HepG2 (cell line): Measurements from ENCODE around the gene C20orf144. TPM values are rescaled to one million over a fixed set of nuclear protein-coding genes. Genes with fewer than 3 reads are reported as not detected.
A peak's percentile ranks its signal among the peaks of the same experiment; 100 is the strongest.

Experiments
- AGO2 ChIP-seq: fragments of 200-400 bp; formaldehyde crosslinking; optimal IDR thresholded peaks from 2 replicates; pipeline ENCODE3; 2017; ENCODE audit warnings: mild to moderate bottlenecking, low read depth, low read length, moderate library complexity
- ETV5 ChIP-seq: IDR thresholded peaks from 2 replicates; pipeline ENCODE4 v1.6.1; 2018; ENCODE audit warnings: missing biosample characterization, missing genetic modification reagents, inconsistent platforms, borderline replicate concordance
- IKZF4 ChIP-seq: sonication (generic); formaldehyde crosslinking; IDR thresholded peaks from 2 replicates; pipeline ENCODE4 v1.5.1; 2020; ENCODE audit warnings: borderline replicate concordance, mild to moderate bottlenecking, low read depth, missing genetic modification reagents; ENCODE audit errors: not compliant biosample characterization
- KDM1A ChIP-seq: IDR thresholded peaks from 2 replicates; pipeline ENCODE4 v1.6.1; 2016; ENCODE audit warnings: missing compliant biosample characterization
- PHF8 ChIP-seq: sonication (generic); formaldehyde crosslinking; IDR thresholded peaks from 2 replicates; pipeline ENCODE4 v1.5.0; 2020; ENCODE audit warnings: missing genetic modification reagents
- POLR2AphosphoS5 ChIP-seq: IDR thresholded peaks from 2 replicates; pipeline ENCODE4 v1.6.1; 2012; ENCODE audit warnings: low read depth, low read length
- SALL1 ChIP-seq: sonication (generic); formaldehyde crosslinking; IDR thresholded peaks from 2 replicates; pipeline ENCODE4 v1.8.0; 2022; ENCODE audit warnings: mild to moderate bottlenecking, missing genetic modification reagents
- SP1 ChIP-seq, 2 experiments: fragments of 450-650 bp in 1 of 2; sonication (generic) in 1 of 2; formaldehyde crosslinking in 1 of 2; IDR thresholded peaks; 2 replicates each; pipeline versions ENCODE4 v1.4.0 to v1.6.1; 2016 to 2020; ENCODE audit warnings: missing genetic modification reagents in 1 of 2
- TFDP1 ChIP-seq: IDR thresholded peaks from 2 replicates; pipeline ENCODE4 v1.6.1; 2016; ENCODE audit warnings: missing compliant biosample characterization, missing genetic modification reagents, borderline replicate concordance
- TFE3 ChIP-seq: IDR thresholded peaks from 2 replicates; pipeline ENCODE4 v1.6.1; 2016
- THAP7 ChIP-seq: sonication (generic); formaldehyde crosslinking; IDR thresholded peaks from 2 replicates; pipeline ENCODE4 v1.8.1; 2023; ENCODE audit warnings: mild to moderate bottlenecking, missing genetic modification reagents
- ZMAT3 ChIP-seq: sonication (generic); formaldehyde crosslinking; conservative IDR thresholded peaks from 2 replicates; pipeline ENCODE4 v1.7.0; 2021; ENCODE audit warnings: missing genetic modification reagents
- ZNF292 ChIP-seq: sonication (generic); formaldehyde crosslinking; IDR thresholded peaks from 2 replicates; pipeline ENCODE4 v1.8.1; 2022; ENCODE audit warnings: mild to moderate bottlenecking, low read depth, missing genetic modification reagents, borderline replicate concordance
- ZNF513 ChIP-seq: sonication (generic); formaldehyde crosslinking; conservative IDR thresholded peaks from 2 replicates; pipeline ENCODE4 v1.5.0; 2020; ENCODE audit warnings: missing genetic modification reagents
- ZNF569 ChIP-seq: sonication (generic); formaldehyde crosslinking; IDR thresholded peaks from 2 replicates; pipeline ENCODE4 v1.5.0; 2020; ENCODE audit warnings: mild to moderate bottlenecking, missing genetic modification reagents, moderate library complexity, borderline replicate concordance
- ZNF839 ChIP-seq: sonication (generic); formaldehyde crosslinking; IDR thresholded peaks from 2 replicates; pipeline ENCODE4 v1.4.0; 2020; ENCODE audit warnings: missing genetic modification reagents, mild to moderate bottlenecking, borderline replicate concordance
- polyA plus RNA-seq, 8 experiments: library from polyadenylated mRNA; depleted of rRNA in 3 of 8; stranded (reverse) in 7 of 8; unstranded in 1 of 8; fragments of >200 nt; fragmentation: Illumina TruSeq in 4 of 8; extraction: Trizol in 4 of 8; gene quantifications; 2 replicates each; pipeline versions ENCODE4 v1.2.1 to v1.2.3, GENCODE V29; 2011 to 2016; ENCODE audit warnings: low read depth in 4 of 8, missing spikeins in 1 of 8, mixed read lengths in 1 of 8; ENCODE audit not compliant: insufficient read depth in 1 of 8
- total RNA-seq, 5 experiments: library from RNA; depleted of rRNA; stranded (reverse); fragments of >200 nt; fragmentation: Illumina TruSeq; extraction: Trizol; gene quantifications; 2 replicates each; pipeline ENCODE4 v1.2.3, GENCODE V29; 2016; ENCODE audit warnings: low read depth in 1 of 5
- TF ChIP-seq, protein P1 (sequence below): sonication (generic); formaldehyde crosslinking; conservative IDR thresholded peaks from 2 replicates; pipeline ENCODE4 v1.8.1; 2023; ENCODE audit warnings: missing genetic modification reagents

C20orf144 gene
- total and polyA plus RNA-seq, 2 of the 13 experiments (the other 11 are each of a cell fraction or from before 2014, with no cell fraction given) = 0.09 to 0.16 TPM

DNA sequence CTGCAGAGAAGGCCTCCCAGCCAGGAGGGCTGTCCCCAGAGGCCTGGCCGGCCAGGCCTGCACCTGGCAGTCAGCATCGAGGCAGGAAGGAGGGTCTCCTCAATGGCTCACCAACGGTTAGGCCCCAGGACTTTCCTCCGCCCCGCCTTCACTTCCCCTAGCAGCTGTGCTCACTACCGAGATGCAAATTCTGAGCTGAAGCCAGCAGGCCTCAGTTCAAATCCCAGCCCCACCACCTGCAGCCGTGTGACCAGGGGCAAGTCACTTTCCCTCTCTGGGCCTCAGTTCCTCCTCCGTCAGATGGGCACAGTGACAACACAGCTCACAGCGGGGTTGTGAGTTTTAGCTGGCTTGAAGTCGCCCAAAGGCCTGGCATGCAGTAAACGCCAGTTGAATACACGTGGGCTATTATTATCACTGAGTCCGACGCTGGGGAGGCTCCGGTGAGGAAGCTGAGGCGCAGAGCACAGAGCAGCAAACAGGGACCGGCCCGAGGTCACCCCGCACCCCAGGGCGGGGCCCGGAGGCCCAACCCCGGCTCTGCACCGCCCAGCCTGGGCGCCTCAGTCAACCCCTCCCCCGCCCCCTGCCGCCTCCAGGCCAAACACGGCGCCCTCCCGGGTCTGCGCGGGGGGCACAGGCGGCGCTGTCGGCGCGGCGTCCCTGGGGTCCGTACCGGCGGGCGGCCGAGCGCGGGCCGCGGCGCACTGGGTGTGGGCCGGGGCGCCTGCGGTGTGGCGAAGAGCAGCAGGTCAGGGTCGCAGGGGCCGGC is 23.4 kb downstream of the C20orf144 start (continued):
- TF ChIP-seq ZNF513 (CRISPR knock-in tag) (no peak), IKZF4 (peak; percentile 24), SALL1 (CRISPR knock-in tag) (peak; percentile 23; the same call in 1 of the 2 replicates), ZMAT3 (CRISPR knock-in tag) (peak; percentile 77; the same call in 1 of the 2 replicates), SP1 (IDR thresholded peaks at IDR 0.05) (no peak), SP1 (CRISPR knock-in tag; IDR thresholded peaks at IDR 0.05) (peak; percentile 17; the same call in 1 of the 2 replicates), ZNF292 (CRISPR knock-in tag) (peak; percentile 42; the same call in 1 of the 2 replicates), TFE3 (CRISPR knock-in tag) (0 out of 2 replicates have a peak, but pooled peaks have one; percentile 30), AGO2 (peak; percentile 76), TFDP1 (no peak; the same call in 1 of the 2 replicates), PHF8 (CRISPR knock-in tag) (peak; percentile 68), ZNF569 (CRISPR knock-in tag) (no peak), POLR2AphosphoS5 (0 out of 2 replicates have a peak, but pooled peaks have one; percentile 21), KDM1A (CRISPR knock-in tag) (peak; percentile 71), ETV5 (CRISPR knock-in tag) (peak; percentile 48; the same call in 1 of the 2 replicates), ZNF839 (CRISPR knock-in tag) (peak; percentile 62; the same call in 1 of the 2 replicates), THAP7 (CRISPR knock-in tag) (peak; percentile 84; the same call in 1 of the 2 replicates)
- TF ChIP-seq, protein P1, sequence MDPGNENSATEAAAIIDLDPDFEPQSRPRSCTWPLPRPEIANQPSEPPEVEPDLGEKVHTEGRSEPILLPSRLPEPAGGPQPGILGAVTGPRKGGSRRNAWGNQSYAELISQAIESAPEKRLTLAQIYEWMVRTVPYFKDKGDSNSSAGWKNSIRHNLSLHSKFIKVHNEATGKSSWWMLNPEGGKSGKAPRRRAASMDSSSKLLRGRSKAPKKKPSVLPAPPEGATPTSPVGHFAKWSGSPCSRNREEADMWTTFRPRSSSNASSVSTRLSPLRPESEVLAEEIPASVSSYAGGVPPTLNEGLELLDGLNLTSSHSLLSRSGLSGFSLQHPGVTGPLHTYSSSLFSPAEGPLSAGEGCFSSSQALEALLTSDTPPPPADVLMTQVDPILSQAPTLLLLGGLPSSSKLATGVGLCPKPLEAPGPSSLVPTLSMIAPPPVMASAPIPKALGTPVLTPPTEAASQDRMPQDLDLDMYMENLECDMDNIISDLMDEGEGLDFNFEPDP = 0 out of 2 replicates have a peak, but pooled peaks have one; percentile 97
